GM08714 (cell line): ENCODE measurements around the gene RUNDC1.
"Not testable (repeated sequence)": the region's sequence is repeated elsewhere in the genome, so short reads cannot be mapped to it uniquely, and the experiment has no call there.

ENCODE experiments used
- H3K4me3 ChIP-seq: fragments of 200-500 bp; sonication (Bioruptor generic); 2 replicates; pipeline ENCODE4 v1.5.1; 2014; ENCODE audit warnings: mild to moderate bottlenecking, low read length, inconsistent platforms
- ZNF274 ChIP-seq: IDR thresholded peaks from 2 replicates; pipeline ENCODE4 v1.6.1; 2012; ENCODE audit warnings: mild to moderate bottlenecking, low read depth, low read length

RUNDC1 gene

GRCh38 chr17:42980274-42980765, at the start of gene RUNDC1:
Gene RUNDC1 (plus strand): TSS chr17:42980565. CDS start chr17:42980577, 12 bp downstream.
- no peak for TF ChIP-seq ZNF274
- peak within 1 kb of the TSS; percentile 85 for H3K4me3 ChIP-seq

GRCh38 chr17:42937712-42938596, 42.4 kb upstream of the RUNDC1 start:
- TF ChIP-seq ZNF274: no peak
- no peak overlapping the region for H3K4me3 ChIP-seq

- no peak overlapping the region for H3K4me3 ChIP-seq
- TF ChIP-seq ZNF274: no peak
Observed at GRCh38 chr17:42944211-42944610, 36.2 kb upstream of the RUNDC1 start.

GRCh38 chr17:42946812-42947211, 33.6 kb upstream of the RUNDC1 start:
- no peak for TF ChIP-seq ZNF274
- no peak overlapping the region for H3K4me3 ChIP-seq

DNA sequence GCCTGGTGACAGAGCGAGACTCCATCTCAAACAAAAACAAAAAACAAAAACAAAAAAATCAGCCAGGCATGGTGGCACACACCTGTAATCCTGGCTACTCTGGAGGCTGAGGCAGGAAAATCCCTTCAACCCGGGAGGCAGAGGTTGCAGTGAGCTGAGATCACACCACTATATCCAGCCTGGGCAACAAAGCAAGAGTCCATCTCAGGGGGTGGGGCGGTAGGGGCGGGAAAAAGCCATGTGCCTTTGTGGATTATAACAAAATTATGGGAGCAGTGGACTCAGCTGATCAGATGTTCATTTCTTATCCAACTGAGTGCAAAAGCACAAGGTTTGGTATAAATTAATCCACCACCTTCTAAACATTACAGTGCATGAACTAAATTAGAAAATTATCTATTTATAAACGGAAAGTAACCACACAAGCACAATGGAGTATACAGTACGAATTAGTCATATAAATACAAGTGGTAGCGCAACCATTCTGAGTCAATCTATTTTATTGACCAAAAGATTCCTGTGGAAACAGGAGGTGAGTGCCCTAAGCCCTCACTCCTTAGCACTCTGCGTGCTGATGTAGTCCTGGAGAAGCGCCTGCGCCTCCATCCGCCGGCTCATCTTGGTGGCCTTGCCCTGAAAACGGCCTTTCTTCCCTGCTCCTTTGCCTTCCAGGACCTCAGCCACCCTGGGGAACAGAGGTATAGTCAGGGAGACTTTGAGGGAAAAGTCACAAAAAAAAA, 30.2 kb upstream of the RUNDC1 start:
- TF ChIP-seq ZNF274: no peak
- H3K4me3 ChIP-seq: no peak overlapping the region

- H3K4me3 ChIP-seq: no peak overlapping the region
- TF ChIP-seq ZNF274: no peak
Observed at GRCh38 chr17:42953669-42954068, 26.7 kb upstream of the RUNDC1 start.

- no peak for TF ChIP-seq ZNF274
Observed at GRCh38 chr17:42964161-42964932, 16.0 kb upstream of the RUNDC1 start, which contains the start of gene AARSD1. Gene AARSD1 (minus strand): TSS chr17:42964454. CDS start chr17:42964440, 14 bp downstream.

DNA sequence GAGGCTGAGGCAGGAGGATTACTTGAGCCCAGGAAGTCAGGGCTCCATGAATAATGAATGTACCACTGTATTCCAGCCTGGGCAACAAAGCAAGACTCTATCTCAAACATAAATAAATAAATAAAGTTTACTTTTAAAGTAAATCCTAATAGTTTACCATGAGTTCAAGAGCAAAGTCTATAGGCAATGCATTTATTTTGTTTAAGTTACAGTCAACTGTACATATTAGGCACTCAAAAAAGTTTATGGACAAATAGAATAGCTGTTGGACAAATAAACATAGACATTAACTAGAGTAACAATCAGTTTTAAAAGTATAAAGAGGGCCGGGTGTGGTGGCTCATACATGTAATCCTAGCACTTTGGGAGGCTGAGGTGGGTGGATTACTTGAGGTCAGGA, 12.4 kb upstream of the RUNDC1 start:
- no peak for TF ChIP-seq ZNF274

More at GRCh38 chr17:42964161-42964932, 16.0 kb upstream of the RUNDC1 start, which contains the start of gene AARSD1:
- H3K4me3 ChIP-seq: peak within 1 kb of the TSS; percentile 87

GRCh38 chr17:42969001-42969581, 11.3 kb upstream of the RUNDC1 start:
- no peak for TF ChIP-seq ZNF274
- no peak overlapping the region for H3K4me3 ChIP-seq

More for the DNA sequence above, 12.4 kb upstream of the RUNDC1 start:
- no peak overlapping the region for H3K4me3 ChIP-seq

GRCh38 chr17:42971589-42971988, 8.8 kb upstream of the RUNDC1 start:
- TF ChIP-seq ZNF274: no peak
- no peak overlapping the region for H3K4me3 ChIP-seq

- H3K4me3 ChIP-seq: not testable (repeated sequence)
Observed at GRCh38 chr17:42973323-42973722, 7.0 kb upstream of the RUNDC1 start.

DNA sequence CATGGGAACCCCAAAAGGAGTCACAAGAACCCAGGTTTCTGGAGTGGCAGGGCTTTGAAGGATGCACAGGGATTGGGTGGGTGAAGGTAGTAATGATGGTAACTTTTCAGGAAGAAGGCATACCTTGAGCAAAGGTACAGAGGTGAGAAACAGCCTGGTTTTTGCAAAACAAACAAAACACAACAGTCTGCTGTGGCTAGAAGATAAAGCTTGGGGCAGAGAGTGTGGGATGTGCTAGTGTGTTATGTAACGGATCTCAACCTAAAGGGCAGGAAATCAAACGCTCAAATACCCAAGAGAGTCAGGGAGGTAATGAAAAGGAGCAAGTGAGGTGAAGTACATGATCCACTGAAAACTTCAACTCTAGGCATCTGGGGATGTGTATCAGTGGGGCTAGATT, 5.1 kb upstream of the RUNDC1 start:
- no peak for TF ChIP-seq ZNF274
- H3K4me3 ChIP-seq: no peak overlapping the region

GRCh38 chr17:42975701-42976100, 4.7 kb upstream of the RUNDC1 start:
- H3K4me3 ChIP-seq: not testable (repeated sequence)
